ENCODE data around the gene ARAP3. TPM values are rescaled to one million over a fixed set of nuclear protein-coding genes. Genes with fewer than 3 reads are reported as not detected.

The ARAP3 gene
- total RNA-seq, 1 experiment from 2014 or later: 2.5 TPM

DNA sequence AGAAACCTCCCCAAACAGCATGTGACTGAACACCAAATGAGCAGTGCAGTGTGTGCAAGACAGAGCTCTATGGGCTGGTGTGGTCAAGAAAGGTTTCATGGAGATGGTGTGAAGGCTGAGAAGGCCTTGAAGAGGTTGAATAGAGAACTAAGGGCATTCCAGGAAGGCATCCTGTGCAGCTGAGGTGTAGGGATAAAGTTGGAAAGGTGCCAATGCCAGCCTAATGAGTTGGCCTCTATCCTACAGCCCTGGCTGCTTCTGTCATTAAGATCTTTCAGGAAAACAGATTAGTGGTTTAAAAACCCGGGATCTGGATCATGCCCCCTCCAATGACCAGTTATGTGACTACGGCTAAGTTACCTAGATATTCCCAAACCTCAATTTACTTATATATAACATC lies 49.4 kb downstream of the ARAP3 start:
- CTCF ChIA-PET: interaction anchor here (1.3 kb wide), 1 partner anchor 41 kb away, joined by 3 read pairs; no protein-coding TSS in a partner anchor
- in situ Hi-C loops (cut with HindIII; ENCODE audit: low pct_unique_long_range_greater_than_20kb, low sequenced_read_pairs): no loop called here

DNA sequence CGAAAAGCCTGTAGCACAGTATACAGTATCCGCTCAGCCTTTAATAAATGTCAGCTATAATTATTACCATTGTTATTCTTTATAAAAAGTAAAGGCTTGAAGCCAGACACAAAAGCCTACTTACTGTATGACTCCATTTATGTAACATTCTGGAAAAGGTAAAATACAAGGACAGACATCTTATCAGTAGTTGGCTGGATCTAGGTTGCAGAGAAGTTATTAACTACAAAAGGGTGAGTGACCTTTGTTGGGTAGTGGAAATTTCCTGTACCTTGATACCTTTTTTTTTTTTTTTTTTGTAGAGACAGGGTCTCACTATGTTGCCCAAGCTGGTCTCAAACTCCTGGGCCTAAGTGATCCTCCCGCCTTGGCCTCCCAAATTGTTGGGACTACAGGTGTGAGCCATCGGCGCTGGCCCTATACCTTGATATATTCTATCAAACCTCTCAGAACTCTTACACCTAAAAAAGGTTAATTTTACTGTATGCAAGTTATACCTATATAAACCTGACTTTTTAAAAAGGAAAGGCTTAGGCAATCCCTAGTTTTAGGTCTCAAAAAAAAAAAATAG lies 51.4 kb downstream of the ARAP3 start:
- intact Hi-C loops (cut with micrococcal nuclease; ENCODE audit: unreplicated experiment) (no loop called here), in situ Hi-C loops (cut with HindIII; ENCODE audit: low pct_unique_long_range_greater_than_20kb, low sequenced_read_pairs) (no loop called here)
- Histone ChIP-seq H3K36me3 (ENCODE audit: control insufficient read depth, insufficient read depth, low read length) (peaks cover 7% of the 10 kb centered on the region), H3K4me1 (ENCODE audit: control insufficient read depth, insufficient read depth, low read length) (peaks cover 4% of the 10 kb centered on the region; the same call in 1 of the 2 replicates), H3K27me3 (ENCODE audit: control insufficient read depth, insufficient read depth, low read length) (no peaks in the 10 kb centered on the region), H3K27ac (ENCODE audit: low read length) (no peak overlapping the region), H3K4me3 (ENCODE audit: low read depth in 2 of 2, low read length in 2 of 2) (no peak overlapping the region), H3K9me3 (ENCODE audit: control insufficient read depth, insufficient read depth, low read depth, low read length) (no peaks in the 10 kb centered on the region)
- ATAC-seq (no peak), DNase-seq (ENCODE audit: low read depth, low spot score) (no peak)
- ChIA-PET CTCF (interaction anchor here (0.6 to 1.1 kb wide), 2 partner anchors 11 to 66 kb away, joined by 3 to 4 read pairs; partner anchors contain the start of gene DIAPH1), POLR2A (no interaction called here)
- TF ChIP-seq, protein P1, sequence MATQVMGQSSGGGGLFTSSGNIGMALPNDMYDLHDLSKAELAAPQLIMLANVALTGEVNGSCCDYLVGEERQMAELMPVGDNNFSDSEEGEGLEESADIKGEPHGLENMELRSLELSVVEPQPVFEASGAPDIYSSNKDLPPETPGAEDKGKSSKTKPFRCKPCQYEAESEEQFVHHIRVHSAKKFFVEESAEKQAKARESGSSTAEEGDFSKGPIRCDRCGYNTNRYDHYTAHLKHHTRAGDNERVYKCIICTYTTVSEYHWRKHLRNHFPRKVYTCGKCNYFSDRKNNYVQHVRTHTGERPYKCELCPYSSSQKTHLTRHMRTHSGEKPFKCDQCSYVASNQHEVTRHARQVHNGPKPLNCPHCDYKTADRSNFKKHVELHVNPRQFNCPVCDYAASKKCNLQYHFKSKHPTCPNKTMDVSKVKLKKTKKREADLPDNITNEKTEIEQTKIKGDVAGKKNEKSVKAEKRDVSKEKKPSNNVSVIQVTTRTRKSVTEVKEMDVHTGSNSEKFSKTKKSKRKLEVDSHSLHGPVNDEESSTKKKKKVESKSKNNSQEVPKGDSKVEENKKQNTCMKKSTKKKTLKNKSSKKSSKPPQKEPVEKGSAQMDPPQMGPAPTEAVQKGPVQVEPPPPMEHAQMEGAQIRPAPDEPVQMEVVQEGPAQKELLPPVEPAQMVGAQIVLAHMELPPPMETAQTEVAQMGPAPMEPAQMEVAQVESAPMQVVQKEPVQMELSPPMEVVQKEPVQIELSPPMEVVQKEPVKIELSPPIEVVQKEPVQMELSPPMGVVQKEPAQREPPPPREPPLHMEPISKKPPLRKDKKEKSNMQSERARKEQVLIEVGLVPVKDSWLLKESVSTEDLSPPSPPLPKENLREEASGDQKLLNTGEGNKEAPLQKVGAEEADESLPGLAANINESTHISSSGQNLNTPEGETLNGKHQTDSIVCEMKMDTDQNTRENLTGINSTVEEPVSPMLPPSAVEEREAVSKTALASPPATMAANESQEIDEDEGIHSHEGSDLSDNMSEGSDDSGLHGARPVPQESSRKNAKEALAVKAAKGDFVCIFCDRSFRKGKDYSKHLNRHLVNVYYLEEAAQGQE (IDR thresholded peaks at IDR 0.05; ENCODE audit: insufficient read depth in 1 of 2, low read depth in 2 of 2, low read length in 1 of 2): no peak
- BruUV-seq (replicated peaks): no TSS peak

More for the DNA sequence above, 49.4 kb downstream of the ARAP3 start:
- Histone ChIP-seq H3K4me1 (ENCODE audit: control insufficient read depth, insufficient read depth, low read length) (peaks cover 8% of the 10 kb centered on the region; the same call in 1 of the 2 replicates), H3K9me3 (ENCODE audit: control insufficient read depth, insufficient read depth, low read depth, low read length) (no peaks in the 10 kb centered on the region), H3K36me3 (ENCODE audit: control insufficient read depth, insufficient read depth, low read length) (peaks cover 7% of the 10 kb centered on the region), H3K27me3 (ENCODE audit: control insufficient read depth, insufficient read depth, low read length) (no peaks in the 10 kb centered on the region), H3K4me3 (ENCODE audit: low read depth in 2 of 2, low read length in 2 of 2) (no peak overlapping the region), H3K27ac (ENCODE audit: low read length) (no peak overlapping the region)
- TF ChIP-seq, protein P2, sequence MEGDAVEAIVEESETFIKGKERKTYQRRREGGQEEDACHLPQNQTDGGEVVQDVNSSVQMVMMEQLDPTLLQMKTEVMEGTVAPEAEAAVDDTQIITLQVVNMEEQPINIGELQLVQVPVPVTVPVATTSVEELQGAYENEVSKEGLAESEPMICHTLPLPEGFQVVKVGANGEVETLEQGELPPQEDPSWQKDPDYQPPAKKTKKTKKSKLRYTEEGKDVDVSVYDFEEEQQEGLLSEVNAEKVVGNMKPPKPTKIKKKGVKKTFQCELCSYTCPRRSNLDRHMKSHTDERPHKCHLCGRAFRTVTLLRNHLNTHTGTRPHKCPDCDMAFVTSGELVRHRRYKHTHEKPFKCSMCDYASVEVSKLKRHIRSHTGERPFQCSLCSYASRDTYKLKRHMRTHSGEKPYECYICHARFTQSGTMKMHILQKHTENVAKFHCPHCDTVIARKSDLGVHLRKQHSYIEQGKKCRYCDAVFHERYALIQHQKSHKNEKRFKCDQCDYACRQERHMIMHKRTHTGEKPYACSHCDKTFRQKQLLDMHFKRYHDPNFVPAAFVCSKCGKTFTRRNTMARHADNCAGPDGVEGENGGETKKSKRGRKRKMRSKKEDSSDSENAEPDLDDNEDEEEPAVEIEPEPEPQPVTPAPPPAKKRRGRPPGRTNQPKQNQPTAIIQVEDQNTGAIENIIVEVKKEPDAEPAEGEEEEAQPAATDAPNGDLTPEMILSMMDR (IDR thresholded peaks at IDR 0.05): no peak
- TF ChIP-seq, protein P1 (IDR thresholded peaks at IDR 0.05; ENCODE audit: insufficient read depth in 1 of 2, low read depth in 2 of 2, low read length in 1 of 2): no peak
- TF ChIP-seq TCF7L2 (IDR thresholded peaks at IDR 0.05; ENCODE audit: low read depth, low read length): no peak
- no peak for TF ChIP-seq SIN3A (IDR thresholded peaks at IDR 0.05; ENCODE audit: borderline replicate concordance, insufficient read depth, low read depth, low read length)
- no peak for TF ChIP-seq POLR2AphosphoS5 (IDR thresholded peaks at IDR 0.05; ENCODE audit: low read depth, low read length)
- DNase-seq (ENCODE audit: low read depth, low spot score) (no peak), ATAC-seq (no peak)
- intact Hi-C loops (cut with micrococcal nuclease; ENCODE audit: unreplicated experiment): no loop called here
- no TSS peak for BruUV-seq (replicated peaks)
- POLR2A ChIA-PET: no interaction called here
